HEK293 (cell line): ENCODE measurements around the gene GMDS.
A peak's percentile ranks its signal among the peaks of the same experiment; 100 is the strongest.

ENCODE experiments used
- CTCF ChIA-PET: fragments of 350-600 bp; formaldehyde crosslinking; extraction: SDS; loops from one replicate; lab custom pipeline; 2021; ENCODE audit warnings: antibody characterized with exemption; lab: Yijun Ruan, JAX
- POLR2A ChIA-PET: fragments of 300-600 bp; formaldehyde crosslinking; extraction: SDS; loops from one replicate; lab custom pipeline; 2020; ENCODE audit warnings: antibody characterized with exemption, inconsistent platforms; lab: Yijun Ruan, JAX
- H3K27ac ChIP-seq: fragments of 200-500 bp; sonication (Bioruptor generic); 2 replicates; pipeline ENCODE4 v1.5.1; 2014; ENCODE audit warnings: low read depth, low read length, control low read depth, inconsistent platforms; ENCODE audit errors: extremely low read depth
- H3K36me3 ChIP-seq, 2 experiments: fragments of 200-500 bp in 1 of 2; sonication (Bioruptor generic) in 1 of 2; 1 replicate in 1 of 2; 2 replicates in 1 of 2; pipeline ENCODE4 v1.5.1; 2014 to 2017; ENCODE audit warnings: inconsistent platforms in 2 of 2, low read length in 2 of 2; ENCODE audit not compliant: control insufficient read depth in 2 of 2, insufficient read depth in 1 of 2
- H3K4me1 ChIP-seq: fragments of 200-500 bp; sonication (Bioruptor generic); 2 replicates; pipeline ENCODE4 v1.5.1; 2014; ENCODE audit warnings: mild to moderate bottlenecking, low read length, inconsistent platforms; ENCODE audit not compliant: control insufficient read depth, insufficient read depth
- H3K4me3 ChIP-seq: 2 replicates; pipeline ENCODE4 v1.5.1; 2011; ENCODE audit warnings: low read depth, mild to moderate bottlenecking, control low read depth, low read length, moderate library complexity
- H3K9me3 ChIP-seq: fragments of 200-500 bp; sonication (Bioruptor generic); 2 replicates; pipeline ENCODE4 v1.5.1; 2014; ENCODE audit warnings: low read depth, low read length, inconsistent platforms; ENCODE audit not compliant: control insufficient read depth, insufficient read depth
- EGR2 ChIP-seq: fragments of 450-650 bp; formaldehyde crosslinking; IDR thresholded peaks from 2 replicates; pipeline ENCODE4 v1.5.1; 2016; ENCODE audit warnings: low read depth, missing biosample characterization, missing genetic modification characterization
- OVOL3 ChIP-seq: fragments of 450-650 bp; formaldehyde crosslinking; IDR thresholded peaks from 2 replicates; pipeline ENCODE4 v1.5.1; 2016; ENCODE audit warnings: missing biosample characterization, missing genetic modification characterization
- ZBTB7A ChIP-seq: fragments of 450-650 bp; formaldehyde crosslinking; IDR thresholded peaks from 2 replicates; pipeline ENCODE4 v1.5.1; 2016; ENCODE audit warnings: low read depth, missing biosample characterization, missing genetic modification characterization
- ZNF121 ChIP-seq: fragments of 450-650 bp; formaldehyde crosslinking; IDR thresholded peaks from 2 replicates; pipeline ENCODE4 v1.5.1; 2016; ENCODE audit warnings: missing biosample characterization, missing genetic modification characterization
- ZNF19 ChIP-seq: fragments of 450-650 bp; formaldehyde crosslinking; IDR thresholded peaks from 2 replicates; pipeline ENCODE4; 2016; ENCODE audit warnings: missing biosample characterization, missing genetic modification characterization, low read depth
- ZNF202 ChIP-seq: fragments of 450-650 bp; formaldehyde crosslinking; IDR thresholded peaks from 2 replicates; pipeline ENCODE4 v1.5.1; 2016; ENCODE audit warnings: missing biosample characterization, missing genetic modification characterization, borderline replicate concordance
- ZNF239 ChIP-seq: fragments of 450-650 bp; formaldehyde crosslinking; IDR thresholded peaks from 2 replicates; pipeline ENCODE4 v1.5.1; 2016; ENCODE audit warnings: missing biosample characterization, missing genetic modification characterization
- ZNF24 ChIP-seq: fragments of 450-650 bp; formaldehyde crosslinking; IDR thresholded peaks from 2 replicates; pipeline ENCODE4 v1.5.1; 2016; ENCODE audit warnings: missing biosample characterization, missing genetic modification characterization
- ZNF274 ChIP-seq, 2 experiments: fragments of 200-500 bp in 1 of 2; fragments of 450-650 bp in 1 of 2; sonication (Bioruptor generic) in 1 of 2; formaldehyde crosslinking in 1 of 2; IDR thresholded peaks; 2 replicates each; pipeline versions ENCODE4 v1.5.1 to v1.6.1; 2014 to 2016; ENCODE audit warnings: borderline replicate concordance in 1 of 2, inconsistent platforms in 1 of 2, low read length in 1 of 2, missing biosample characterization in 1 of 2, missing genetic modification characterization in 1 of 2
- ZNF398 ChIP-seq: fragments of 450-650 bp; formaldehyde crosslinking; IDR thresholded peaks from 2 replicates; pipeline ENCODE4 v1.5.1; 2017; ENCODE audit warnings: missing biosample characterization, missing genetic modification characterization
- ZNF530 ChIP-seq: fragments of 450-650 bp; formaldehyde crosslinking; IDR thresholded peaks from 2 replicates; pipeline ENCODE4 v1.5.1; 2016; ENCODE audit warnings: low read depth, missing biosample characterization, missing genetic modification characterization
- ZNF561 ChIP-seq: fragments of 450-650 bp; IDR thresholded peaks from 2 replicates; pipeline ENCODE4 v1.5.1; 2018; ENCODE audit warnings: missing biosample characterization, missing genetic modification characterization, borderline replicate concordance
- ZNF585B ChIP-seq: fragments of 450-650 bp; formaldehyde crosslinking; IDR thresholded peaks from 2 replicates; pipeline ENCODE4 v1.5.1; 2016; ENCODE audit warnings: missing biosample characterization, missing genetic modification characterization
- ZNF600 ChIP-seq: fragments of 450-650 bp; formaldehyde crosslinking; IDR thresholded peaks from 2 replicates; pipeline ENCODE4 v1.5.1; 2016; ENCODE audit warnings: missing biosample characterization, missing genetic modification characterization
- ZNF629 ChIP-seq: fragments of 450-650 bp; formaldehyde crosslinking; IDR thresholded peaks from 2 replicates; pipeline ENCODE4 v1.5.1; 2017; ENCODE audit warnings: missing biosample characterization, missing genetic modification characterization
- ZNF658 ChIP-seq: fragments of 450-650 bp; formaldehyde crosslinking; IDR thresholded peaks from 2 replicates; pipeline ENCODE4; 2016; ENCODE audit warnings: missing biosample characterization, missing genetic modification characterization
- TF ChIP-seq, protein P1 (sequence below): fragments of 450-650 bp; formaldehyde crosslinking; IDR thresholded peaks from 2 replicates; pipeline ENCODE4 v1.5.1; 2016; ENCODE audit warnings: missing biosample characterization, missing genetic modification characterization
- TF ChIP-seq, protein P2 (sequence below): fragments of 450-650 bp; formaldehyde crosslinking; conservative IDR thresholded peaks from 2 replicates; pipeline ENCODE4 v1.5.1; 2016; ENCODE audit warnings: low read depth, missing biosample characterization, missing genetic modification characterization
- TF ChIP-seq, protein P3 (sequence below): fragments of 450-650 bp; formaldehyde crosslinking; IDR thresholded peaks from 2 replicates; pipeline ENCODE4 v1.5.1; 2016; ENCODE audit warnings: missing biosample characterization, missing genetic modification characterization, low read depth
- TF ChIP-seq, protein P4 (sequence below): sonication (generic); formaldehyde crosslinking; IDR thresholded peaks from 2 replicates; pipeline ENCODE4 v1.8.1; 2022; ENCODE audit warnings: mild to moderate bottlenecking, moderate library complexity, missing genetic modification reagents

Gene GMDS

DNA sequence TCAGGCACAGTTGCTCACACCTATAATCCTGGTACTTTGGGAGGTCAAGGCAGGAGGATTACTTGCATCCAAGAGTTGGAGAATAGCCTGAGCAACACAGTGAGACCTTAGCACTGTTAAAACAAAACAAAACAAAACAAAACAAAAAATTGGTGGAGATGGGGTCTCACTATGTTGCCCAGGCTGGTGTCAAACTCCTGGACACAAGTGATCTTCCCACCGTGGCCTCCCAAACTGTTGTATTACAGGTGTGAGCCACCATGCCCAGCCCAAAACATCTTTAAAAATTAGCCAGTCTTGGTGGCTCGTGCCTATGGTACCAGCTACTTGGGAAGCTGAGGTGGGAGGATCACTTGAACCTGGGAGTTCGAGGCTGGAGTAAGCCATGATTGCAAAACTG, 120.2 kb downstream of the GMDS start:
- no peak overlapping the region for H3K27ac ChIP-seq
- CTCF ChIA-PET, result interaction anchor here (0.7 kb wide), 1 partner anchor 10 kb away, joined by 3 read pairs; no protein-coding TSS in a partner anchor
- POLR2A ChIA-PET, result no interaction called here
- no peaks in the 10 kb centered on the region for H3K4me1 ChIP-seq
- no peaks in the 10 kb centered on the region for H3K36me3 ChIP-seq
- no peak overlapping the region for H3K4me3 ChIP-seq
- no peaks in the 10 kb centered on the region for H3K9me3 ChIP-seq
- TF ChIP-seq ZNF202 (tag by site-specific recombination) (no peak), ZNF274 (IDR thresholded peaks at IDR 0.05; ENCODE audit: low read length) (no peak), ZNF274 (tag by site-specific recombination; IDR thresholded peaks at IDR 0.05; ENCODE audit: borderline replicate concordance) (no peak), ZNF121 (peak; percentile 93; the same call in 1 of the 2 replicates)

DNA sequence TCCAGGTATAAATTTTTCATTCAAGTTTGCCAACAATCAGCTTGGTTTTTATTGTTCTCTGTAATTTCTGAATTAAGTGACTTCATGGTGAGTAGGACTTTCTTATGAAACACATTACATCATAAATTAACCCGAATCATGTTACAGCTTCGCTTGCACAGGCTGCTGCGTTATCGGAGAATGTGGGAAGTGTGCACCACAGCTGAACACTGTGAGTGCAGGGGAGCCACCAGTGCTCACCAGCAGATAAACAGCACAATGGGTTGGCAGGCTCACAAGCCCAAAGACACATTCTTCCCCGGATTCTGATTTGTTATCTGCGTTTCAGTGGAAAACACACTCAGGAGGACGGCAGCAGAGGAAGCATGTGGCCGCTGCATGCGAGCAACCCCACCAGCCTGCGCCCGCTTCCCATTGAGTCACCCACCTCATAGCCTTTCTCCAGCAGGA, 121.1 kb downstream of the GMDS start:
- H3K9me3 ChIP-seq, result no peaks in the 10 kb centered on the region
- ChIA-PET POLR2A (no interaction called here), CTCF (interaction anchor here (1.2 kb wide), 1 partner anchor 15 kb away, joined by 3 read pairs; no protein-coding TSS in a partner anchor)
- H3K36me3 ChIP-seq, result no peaks in the 10 kb centered on the region
- no peak overlapping the region for H3K4me3 ChIP-seq
- no peak overlapping the region for H3K27ac ChIP-seq
- no peaks in the 10 kb centered on the region for H3K4me1 ChIP-seq
- TF ChIP-seq ZNF19 (tag by site-specific recombination), result no peak
- peak; percentile 90 for TF ChIP-seq ZNF629 (tag by site-specific recombination)
- TF ChIP-seq ZBTB7A (tag by site-specific recombination), result no peak
- no peak for TF ChIP-seq ZNF658
- TF ChIP-seq EGR2, result 0 out of 2 replicates have a peak, but pooled peaks have one; percentile 24
- TF ChIP-seq ZNF561, result 0 out of 2 replicates have a peak, but pooled peaks have one; percentile 15
- TF ChIP-seq, protein P1, sequence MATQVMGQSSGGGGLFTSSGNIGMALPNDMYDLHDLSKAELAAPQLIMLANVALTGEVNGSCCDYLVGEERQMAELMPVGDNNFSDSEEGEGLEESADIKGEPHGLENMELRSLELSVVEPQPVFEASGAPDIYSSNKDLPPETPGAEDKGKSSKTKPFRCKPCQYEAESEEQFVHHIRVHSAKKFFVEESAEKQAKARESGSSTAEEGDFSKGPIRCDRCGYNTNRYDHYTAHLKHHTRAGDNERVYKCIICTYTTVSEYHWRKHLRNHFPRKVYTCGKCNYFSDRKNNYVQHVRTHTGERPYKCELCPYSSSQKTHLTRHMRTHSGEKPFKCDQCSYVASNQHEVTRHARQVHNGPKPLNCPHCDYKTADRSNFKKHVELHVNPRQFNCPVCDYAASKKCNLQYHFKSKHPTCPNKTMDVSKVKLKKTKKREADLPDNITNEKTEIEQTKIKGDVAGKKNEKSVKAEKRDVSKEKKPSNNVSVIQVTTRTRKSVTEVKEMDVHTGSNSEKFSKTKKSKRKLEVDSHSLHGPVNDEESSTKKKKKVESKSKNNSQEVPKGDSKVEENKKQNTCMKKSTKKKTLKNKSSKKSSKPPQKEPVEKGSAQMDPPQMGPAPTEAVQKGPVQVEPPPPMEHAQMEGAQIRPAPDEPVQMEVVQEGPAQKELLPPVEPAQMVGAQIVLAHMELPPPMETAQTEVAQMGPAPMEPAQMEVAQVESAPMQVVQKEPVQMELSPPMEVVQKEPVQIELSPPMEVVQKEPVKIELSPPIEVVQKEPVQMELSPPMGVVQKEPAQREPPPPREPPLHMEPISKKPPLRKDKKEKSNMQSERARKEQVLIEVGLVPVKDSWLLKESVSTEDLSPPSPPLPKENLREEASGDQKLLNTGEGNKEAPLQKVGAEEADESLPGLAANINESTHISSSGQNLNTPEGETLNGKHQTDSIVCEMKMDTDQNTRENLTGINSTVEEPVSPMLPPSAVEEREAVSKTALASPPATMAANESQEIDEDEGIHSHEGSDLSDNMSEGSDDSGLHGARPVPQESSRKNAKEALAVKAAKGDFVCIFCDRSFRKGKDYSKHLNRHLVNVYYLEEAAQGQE (tag by site-specific recombination), result no peak
- peak; percentile 90 for TF ChIP-seq ZNF600 (tag by site-specific recombination)
- no peak for TF ChIP-seq ZNF585B
- no peak for TF ChIP-seq OVOL3
- no peak for TF ChIP-seq ZNF530 (tag by site-specific recombination)
- TF ChIP-seq, protein P2, sequence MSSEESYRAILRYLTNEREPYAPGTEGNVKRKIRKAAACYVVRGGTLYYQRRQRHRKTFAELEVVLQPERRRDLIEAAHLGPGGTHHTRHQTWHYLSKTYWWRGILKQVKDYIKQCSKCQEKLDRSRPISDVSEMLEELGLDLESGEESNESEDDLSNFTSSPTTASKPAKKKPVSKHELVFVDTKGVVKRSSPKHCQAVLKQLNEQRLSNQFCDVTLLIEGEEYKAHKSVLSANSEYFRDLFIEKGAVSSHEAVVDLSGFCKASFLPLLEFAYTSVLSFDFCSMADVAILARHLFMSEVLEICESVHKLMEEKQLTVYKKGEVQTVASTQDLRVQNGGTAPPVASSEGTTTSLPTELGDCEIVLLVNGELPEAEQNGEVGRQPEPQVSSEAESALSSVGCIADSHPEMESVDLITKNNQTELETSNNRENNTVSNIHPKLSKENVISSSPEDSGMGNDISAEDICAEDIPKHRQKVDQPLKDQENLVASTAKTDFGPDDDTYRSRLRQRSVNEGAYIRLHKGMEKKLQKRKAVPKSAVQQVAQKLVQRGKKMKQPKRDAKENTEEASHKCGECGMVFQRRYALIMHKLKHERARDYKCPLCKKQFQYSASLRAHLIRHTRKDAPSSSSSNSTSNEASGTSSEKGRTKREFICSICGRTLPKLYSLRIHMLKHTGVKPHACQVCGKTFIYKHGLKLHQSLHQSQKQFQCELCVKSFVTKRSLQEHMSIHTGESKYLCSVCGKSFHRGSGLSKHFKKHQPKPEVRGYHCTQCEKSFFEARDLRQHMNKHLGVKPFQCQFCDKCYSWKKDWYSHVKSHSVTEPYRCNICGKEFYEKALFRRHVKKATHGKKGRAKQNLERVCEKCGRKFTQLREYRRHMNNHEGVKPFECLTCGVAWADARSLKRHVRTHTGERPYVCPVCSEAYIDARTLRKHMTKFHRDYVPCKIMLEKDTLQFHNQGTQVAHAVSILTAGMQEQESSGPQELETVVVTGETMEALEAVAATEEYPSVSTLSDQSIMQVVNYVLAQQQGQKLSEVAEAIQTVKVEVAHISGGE, result no peak
- TF ChIP-seq ZNF398 (tag by site-specific recombination), result no peak
- TF ChIP-seq ZNF24, result no peak
- TF ChIP-seq ZNF239 (tag by site-specific recombination), result no peak
- TF ChIP-seq, protein P3, sequence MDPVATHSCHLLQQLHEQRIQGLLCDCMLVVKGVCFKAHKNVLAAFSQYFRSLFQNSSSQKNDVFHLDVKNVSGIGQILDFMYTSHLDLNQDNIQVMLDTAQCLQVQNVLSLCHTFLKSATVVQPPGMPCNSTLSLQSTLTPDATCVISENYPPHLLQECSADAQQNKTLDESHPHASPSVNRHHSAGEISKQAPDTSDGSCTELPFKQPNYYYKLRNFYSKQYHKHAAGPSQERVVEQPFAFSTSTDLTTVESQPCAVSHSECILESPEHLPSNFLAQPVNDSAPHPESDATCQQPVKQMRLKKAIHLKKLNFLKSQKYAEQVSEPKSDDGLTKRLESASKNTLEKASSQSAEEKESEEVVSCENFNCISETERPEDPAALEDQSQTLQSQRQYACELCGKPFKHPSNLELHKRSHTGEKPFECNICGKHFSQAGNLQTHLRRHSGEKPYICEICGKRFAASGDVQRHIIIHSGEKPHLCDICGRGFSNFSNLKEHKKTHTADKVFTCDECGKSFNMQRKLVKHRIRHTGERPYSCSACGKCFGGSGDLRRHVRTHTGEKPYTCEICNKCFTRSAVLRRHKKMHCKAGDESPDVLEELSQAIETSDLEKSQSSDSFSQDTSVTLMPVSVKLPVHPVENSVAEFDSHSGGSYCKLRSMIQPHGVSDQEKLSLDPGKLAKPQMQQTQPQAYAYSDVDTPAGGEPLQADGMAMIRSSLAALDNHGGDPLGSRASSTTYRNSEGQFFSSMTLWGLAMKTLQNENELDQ (tag by site-specific recombination), result no peak
- TF ChIP-seq, protein P4, sequence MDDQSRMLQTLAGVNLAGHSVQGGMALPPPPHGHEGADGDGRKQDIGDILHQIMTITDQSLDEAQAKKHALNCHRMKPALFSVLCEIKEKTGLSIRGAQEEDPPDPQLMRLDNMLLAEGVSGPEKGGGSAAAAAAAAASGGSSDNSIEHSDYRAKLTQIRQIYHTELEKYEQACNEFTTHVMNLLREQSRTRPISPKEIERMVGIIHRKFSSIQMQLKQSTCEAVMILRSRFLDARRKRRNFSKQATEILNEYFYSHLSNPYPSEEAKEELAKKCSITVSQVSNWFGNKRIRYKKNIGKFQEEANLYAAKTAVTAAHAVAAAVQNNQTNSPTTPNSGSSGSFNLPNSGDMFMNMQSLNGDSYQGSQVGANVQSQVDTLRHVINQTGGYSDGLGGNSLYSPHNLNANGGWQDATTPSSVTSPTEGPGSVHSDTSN (CRISPR knock-in tag), result no peak
